ENCODE data around the gene CRYGB. TPM values are rescaled to one million over a fixed set of nuclear protein-coding genes. Genes with fewer than 3 reads are reported as not detected.

The CRYGB gene
- total RNA-seq, 1 donor from 2014 or later, result not detected

DNA sequence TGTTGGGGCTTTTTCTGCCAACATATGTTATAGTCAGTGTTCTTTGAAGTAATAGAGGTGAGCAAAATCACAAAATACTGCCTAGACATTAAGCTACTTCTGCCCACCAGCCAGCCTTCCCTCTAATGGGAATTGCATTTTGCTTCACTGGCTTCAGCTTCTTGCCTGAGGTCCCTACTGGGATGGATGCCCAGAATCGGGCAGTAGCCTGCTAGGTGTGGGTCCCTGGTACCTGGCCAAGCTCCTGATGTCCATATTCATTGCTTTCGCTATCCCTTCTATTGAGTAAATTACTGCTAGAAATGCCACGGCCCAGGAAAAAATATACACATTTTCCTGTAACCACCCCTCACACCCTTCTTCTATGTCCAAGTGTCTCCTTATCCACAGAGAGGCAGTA is 48.6 kb downstream of the CRYGB start:
- H3K27ac Mint-ChIP-seq (ENCODE audit: unreplicated experiment), result no peak overlapping the region
- DNase-seq, result no peak
- H3K9me3 Mint-ChIP-seq (ENCODE audit: unreplicated experiment), result no peaks in the 10 kb centered on the region
- TF ChIP-seq, protein P1, sequence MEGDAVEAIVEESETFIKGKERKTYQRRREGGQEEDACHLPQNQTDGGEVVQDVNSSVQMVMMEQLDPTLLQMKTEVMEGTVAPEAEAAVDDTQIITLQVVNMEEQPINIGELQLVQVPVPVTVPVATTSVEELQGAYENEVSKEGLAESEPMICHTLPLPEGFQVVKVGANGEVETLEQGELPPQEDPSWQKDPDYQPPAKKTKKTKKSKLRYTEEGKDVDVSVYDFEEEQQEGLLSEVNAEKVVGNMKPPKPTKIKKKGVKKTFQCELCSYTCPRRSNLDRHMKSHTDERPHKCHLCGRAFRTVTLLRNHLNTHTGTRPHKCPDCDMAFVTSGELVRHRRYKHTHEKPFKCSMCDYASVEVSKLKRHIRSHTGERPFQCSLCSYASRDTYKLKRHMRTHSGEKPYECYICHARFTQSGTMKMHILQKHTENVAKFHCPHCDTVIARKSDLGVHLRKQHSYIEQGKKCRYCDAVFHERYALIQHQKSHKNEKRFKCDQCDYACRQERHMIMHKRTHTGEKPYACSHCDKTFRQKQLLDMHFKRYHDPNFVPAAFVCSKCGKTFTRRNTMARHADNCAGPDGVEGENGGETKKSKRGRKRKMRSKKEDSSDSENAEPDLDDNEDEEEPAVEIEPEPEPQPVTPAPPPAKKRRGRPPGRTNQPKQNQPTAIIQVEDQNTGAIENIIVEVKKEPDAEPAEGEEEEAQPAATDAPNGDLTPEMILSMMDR (IDR thresholded peaks at IDR 0.05; ENCODE audit: partially characterized antibody, unreplicated experiment), result no peak
- H3K27me3 Mint-ChIP-seq (ENCODE audit: unreplicated experiment), result peaks cover 2% of the 10 kb centered on the region
- H3K4me1 Mint-ChIP-seq (ENCODE audit: low read depth, unreplicated experiment), result peaks cover 4% of the 10 kb centered on the region
- no peaks in the 10 kb centered on the region for H3K36me3 Mint-ChIP-seq (ENCODE audit: unreplicated experiment)
- no peak overlapping the region for H3K4me3 Mint-ChIP-seq (ENCODE audit: unreplicated experiment)

- H3K27me3 Mint-ChIP-seq (ENCODE audit: unreplicated experiment), result no peaks in the 10 kb centered on the region
- DNase-seq, result no peak
- no peak overlapping the region for H3K27ac Mint-ChIP-seq (ENCODE audit: unreplicated experiment)
- H3K36me3 Mint-ChIP-seq (ENCODE audit: unreplicated experiment), result no peaks in the 10 kb centered on the region
- no peaks in the 10 kb centered on the region for H3K4me1 Mint-ChIP-seq (ENCODE audit: low read depth, unreplicated experiment)
- TF ChIP-seq, protein P1 (IDR thresholded peaks at IDR 0.05; ENCODE audit: partially characterized antibody, unreplicated experiment), result no peak
- no peak overlapping the region for H3K4me3 Mint-ChIP-seq (ENCODE audit: unreplicated experiment)
- no peaks in the 10 kb centered on the region for H3K9me3 Mint-ChIP-seq (ENCODE audit: unreplicated experiment)
These were observed 49.9 kb downstream of the CRYGB start for GRCh38 chr2:208096080-208096479.

DNA sequence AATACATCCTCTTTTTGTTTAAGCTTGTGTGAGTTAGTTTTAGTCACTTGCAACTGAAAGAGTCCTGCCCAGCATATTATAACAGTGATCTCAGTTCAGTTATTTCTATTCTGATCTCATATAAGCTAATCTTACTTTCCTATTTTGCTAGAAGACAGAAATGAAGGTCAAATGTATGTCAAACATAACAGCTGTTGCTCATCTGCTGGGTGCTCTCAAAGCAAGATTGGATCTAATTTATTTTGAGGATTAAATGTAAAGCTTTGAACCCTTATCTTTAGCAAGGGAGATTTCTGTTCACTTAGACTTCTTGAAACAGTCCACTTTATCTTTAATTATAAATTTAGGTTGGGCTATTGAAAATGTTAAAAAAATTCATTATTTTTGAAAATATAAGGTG is 52.8 kb downstream of the CRYGB start:
- no peaks in the 10 kb centered on the region for H3K9me3 Mint-ChIP-seq (ENCODE audit: unreplicated experiment)
- H3K36me3 Mint-ChIP-seq (ENCODE audit: unreplicated experiment), result peaks cover 5% of the 10 kb centered on the region
- TF ChIP-seq, protein P1 (IDR thresholded peaks at IDR 0.05; ENCODE audit: partially characterized antibody, unreplicated experiment), result no peak
- DNase-seq, result no peak
- no peak overlapping the region for H3K27ac Mint-ChIP-seq (ENCODE audit: unreplicated experiment)
- no peaks in the 10 kb centered on the region for H3K27me3 Mint-ChIP-seq (ENCODE audit: unreplicated experiment)
- H3K4me3 Mint-ChIP-seq (ENCODE audit: unreplicated experiment), result no peak overlapping the region
- H3K4me1 Mint-ChIP-seq (ENCODE audit: low read depth, unreplicated experiment), result no peaks in the 10 kb centered on the region

Other genes starting within 250 kb of the CRYGB start
- 19.5 TPM for gene PLEKHM3, start 120.6 kb downstream of the CRYGB start, total RNA-seq (ENCODE audit: unreplicated experiment)
- 0.76 TPM for gene CRYGD, start 21.6 kb downstream of the CRYGB start, total RNA-seq (ENCODE audit: unreplicated experiment)
- not detected for gene CRYGC, start 16.3 kb downstream of the CRYGB start, total RNA-seq (ENCODE audit: unreplicated experiment)
- not detected for gene CRYGA, start 17.4 kb upstream of the CRYGB start, total RNA-seq (ENCODE audit: unreplicated experiment)
- gene C2orf80, start 43.9 kb upstream of the CRYGB start, total RNA-seq (ENCODE audit: unreplicated experiment), result not detected
- gene IDH1, start 108.9 kb upstream of the CRYGB start, total RNA-seq (ENCODE audit: unreplicated experiment), result 308 TPM
- 46.8 TPM for gene PIKFYVE, start 120.1 kb upstream of the CRYGB start, total RNA-seq (ENCODE audit: unreplicated experiment)

Data from glutamatergic neuron (in vitro differentiated cells).